NCI-H1694 treated with DMSO at 0.1 percent for 48 hours (cell line): ENCODE results near the gene SPATA13.

Experiments
- DNase-seq: peaks from one replicate; lab custom pipeline; 2025; lab: John Stamatoyannopoulos, UW

The SPATA13 gene

GRCh38 chr13:24167666-24168391, 7.3 kb downstream of the SPATA13 start:
- DNase-seq = no peak

GRCh38 chr13:24168392-24168750, 7.9 kb downstream of the SPATA13 start:
- DNase-seq = no peak

- DNase-seq = no peak
Measured at GRCh38 chr13:24168979-24169378, 8.5 kb downstream of the SPATA13 start.

GRCh38 chr13:24172071-24172470, 11.6 kb downstream of the SPATA13 start:
- DNase-seq = no peak

GRCh38 chr13:24173795-24174194, 13.3 kb downstream of the SPATA13 start:
- DNase-seq = no peak

GRCh38 chr13:24175847-24176246, 15.3 kb downstream of the SPATA13 start:
- no peak for DNase-seq

- DNase-seq = no peak
Measured at GRCh38 chr13:24176351-24177101, 16.0 kb downstream of the SPATA13 start.

- DNase-seq = no peak
Measured at GRCh38 chr13:24178847-24179485, 18.4 kb downstream of the SPATA13 start.

GRCh38 chr13:24179486-24179850, 18.9 kb downstream of the SPATA13 start:
- DNase-seq = no peak

- no peak for DNase-seq
Measured at GRCh38 chr13:24180750-24181377, 20.3 kb downstream of the SPATA13 start.

- DNase-seq = no peak
Measured at GRCh38 chr13:24181991-24182702, 21.6 kb downstream of the SPATA13 start.

- no peak for DNase-seq
Measured at GRCh38 chr13:24182703-24183081, 22.2 kb downstream of the SPATA13 start.

GRCh38 chr13:24183741-24184182, 23.2 kb downstream of the SPATA13 start:
- no peak for DNase-seq

GRCh38 chr13:24184265-24184841, 23.8 kb downstream of the SPATA13 start:
- no peak for DNase-seq

- no peak for DNase-seq
Measured at GRCh38 chr13:24184882-24185281, 24.4 kb downstream of the SPATA13 start.

- no peak for DNase-seq
Measured at GRCh38 chr13:24185591-24186232, 25.2 kb downstream of the SPATA13 start.

- no peak for DNase-seq
Measured at GRCh38 chr13:24187185-24187584, 26.7 kb downstream of the SPATA13 start.

GRCh38 chr13:24192057-24192810, 31.7 kb downstream of the SPATA13 start:
- no peak for DNase-seq

GRCh38 chr13:24192811-24193162, 32.3 kb downstream of the SPATA13 start:
- no peak for DNase-seq

GRCh38 chr13:24194447-24194846, 33.9 kb downstream of the SPATA13 start:
- no peak for DNase-seq
